ENCODE data around the gene TBCK. TPM values are rescaled to one million over a fixed set of nuclear protein-coding genes. Genes with fewer than 3 reads are reported as not detected.

The TBCK gene
- total RNA-seq, 4 donors from 2014 or later: 25.3 to 40.0 (median 37.2) TPM

DNA sequence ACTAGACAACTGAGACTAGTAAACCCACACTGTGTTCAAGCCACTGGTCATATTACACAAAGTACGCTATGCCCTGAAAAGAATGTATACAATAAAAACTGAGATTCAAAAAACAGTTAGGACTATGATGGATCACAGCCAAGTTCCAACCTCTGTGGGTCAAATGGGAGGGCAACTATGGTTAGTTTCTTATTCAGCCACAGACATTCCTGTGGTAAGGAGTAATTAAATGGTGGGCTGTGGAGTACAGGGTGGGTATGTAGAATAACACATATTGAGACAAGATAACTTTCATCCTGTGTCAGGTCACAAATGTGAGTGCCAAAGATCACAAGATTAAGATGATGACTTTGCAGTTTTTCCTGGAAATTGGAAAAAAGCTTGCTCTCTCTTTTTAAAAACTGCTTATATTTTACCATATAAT, 253.5 kb downstream of the TBCK start:
- no peak for ATAC-seq (ENCODE audit: low FRiP score)
- no peak for DNase-seq (ENCODE audit: low spot score)

DNA sequence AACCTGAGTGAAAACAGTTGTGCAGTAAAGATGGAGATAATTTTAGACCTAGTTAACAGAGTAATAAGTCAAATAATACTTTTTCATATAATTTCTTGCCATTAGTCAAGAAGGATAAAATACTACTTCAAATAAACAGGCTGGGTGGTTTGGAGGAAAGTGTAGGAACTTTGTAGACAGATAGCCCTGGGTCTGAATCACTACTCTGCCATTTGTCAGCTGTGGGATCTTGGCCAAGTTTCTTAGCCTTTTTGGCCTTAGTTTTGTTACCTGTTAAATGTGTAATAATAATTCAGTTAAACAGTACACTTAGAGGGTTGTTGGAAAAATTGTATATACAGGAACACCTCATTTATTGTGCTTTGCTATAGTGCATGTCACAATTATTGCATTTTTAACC, 257.1 kb downstream of the TBCK start:
- ATAC-seq (ENCODE audit: low FRiP score) (no peak), DNase-seq (ENCODE audit: low spot score) (no peak)
- TF ChIP-seq, protein P1, sequence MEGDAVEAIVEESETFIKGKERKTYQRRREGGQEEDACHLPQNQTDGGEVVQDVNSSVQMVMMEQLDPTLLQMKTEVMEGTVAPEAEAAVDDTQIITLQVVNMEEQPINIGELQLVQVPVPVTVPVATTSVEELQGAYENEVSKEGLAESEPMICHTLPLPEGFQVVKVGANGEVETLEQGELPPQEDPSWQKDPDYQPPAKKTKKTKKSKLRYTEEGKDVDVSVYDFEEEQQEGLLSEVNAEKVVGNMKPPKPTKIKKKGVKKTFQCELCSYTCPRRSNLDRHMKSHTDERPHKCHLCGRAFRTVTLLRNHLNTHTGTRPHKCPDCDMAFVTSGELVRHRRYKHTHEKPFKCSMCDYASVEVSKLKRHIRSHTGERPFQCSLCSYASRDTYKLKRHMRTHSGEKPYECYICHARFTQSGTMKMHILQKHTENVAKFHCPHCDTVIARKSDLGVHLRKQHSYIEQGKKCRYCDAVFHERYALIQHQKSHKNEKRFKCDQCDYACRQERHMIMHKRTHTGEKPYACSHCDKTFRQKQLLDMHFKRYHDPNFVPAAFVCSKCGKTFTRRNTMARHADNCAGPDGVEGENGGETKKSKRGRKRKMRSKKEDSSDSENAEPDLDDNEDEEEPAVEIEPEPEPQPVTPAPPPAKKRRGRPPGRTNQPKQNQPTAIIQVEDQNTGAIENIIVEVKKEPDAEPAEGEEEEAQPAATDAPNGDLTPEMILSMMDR (IDR thresholded peaks at IDR 0.05): no peak

More for the DNA sequence above, 253.5 kb downstream of the TBCK start:
- TF ChIP-seq, protein P1 (IDR thresholded peaks at IDR 0.05): no peak

DNA sequence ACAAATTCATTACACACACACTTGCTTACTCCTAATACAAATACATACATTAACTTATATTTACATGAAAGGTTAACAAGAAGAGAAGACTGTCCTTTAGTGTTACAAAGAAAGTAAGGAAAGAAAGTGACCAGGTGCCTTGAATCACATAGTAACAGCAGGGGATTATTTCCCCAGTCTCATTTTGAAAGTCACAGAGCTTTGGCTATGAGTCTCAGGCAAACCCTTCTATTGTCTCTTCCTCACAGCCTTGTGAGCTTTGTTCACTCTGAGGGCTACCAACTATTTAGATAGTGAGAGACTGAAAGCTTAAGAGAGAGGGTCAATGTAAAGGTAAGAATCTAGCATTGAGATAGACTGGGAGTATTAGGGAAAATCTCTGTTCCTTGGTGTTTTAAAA, 259.1 kb downstream of the TBCK start:
- TF ChIP-seq, protein P1 (IDR thresholded peaks at IDR 0.05): no peak
- no peak for ATAC-seq (ENCODE audit: low FRiP score)
- no peak for DNase-seq (ENCODE audit: low spot score)

DNA sequence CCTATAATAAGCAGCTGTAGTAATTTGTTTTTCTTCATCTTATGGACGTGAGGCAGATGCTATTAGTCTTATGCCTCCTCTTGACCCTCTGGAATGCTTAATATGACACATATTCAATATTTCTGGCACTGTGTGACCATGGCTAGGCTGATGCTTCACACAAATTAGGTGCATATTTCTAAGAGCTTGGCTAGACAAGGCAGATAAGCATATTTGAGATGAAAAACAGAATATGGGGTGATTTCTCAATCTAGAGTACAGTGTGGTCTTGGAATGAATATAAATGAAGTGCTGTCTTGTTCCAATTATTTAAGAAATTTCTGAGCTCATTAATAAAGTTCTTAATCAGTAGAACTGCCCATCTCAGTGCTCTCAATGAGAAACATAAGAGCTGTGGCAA, 264.5 kb downstream of the TBCK start:
- TF ChIP-seq, protein P1 (IDR thresholded peaks at IDR 0.05): no peak
- DNase-seq (ENCODE audit: low spot score) (no peak), ATAC-seq (ENCODE audit: low FRiP score) (peak; percentile 64)

DNA sequence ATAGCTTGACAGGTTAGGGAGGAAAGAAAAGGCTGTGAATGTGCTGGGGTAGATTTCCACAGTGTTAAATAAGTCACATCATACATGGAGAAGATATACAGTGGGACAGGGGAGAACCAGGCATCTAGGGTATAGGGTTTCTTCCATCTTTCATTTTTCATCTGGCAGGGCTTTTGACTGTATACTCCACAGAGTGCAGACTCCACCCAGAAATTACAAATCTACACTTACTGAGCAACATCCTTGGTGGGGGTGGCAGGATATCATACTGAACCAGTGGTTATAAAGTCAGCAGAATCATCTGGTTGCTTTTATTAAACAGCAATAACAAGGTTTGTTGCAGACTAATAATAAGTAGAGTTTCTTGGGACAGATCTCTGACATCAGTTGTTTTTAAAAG, 266.5 kb downstream of the TBCK start:
- TF ChIP-seq, protein P1 (IDR thresholded peaks at IDR 0.05): no peak
- DNase-seq (ENCODE audit: low spot score) (no peak), ATAC-seq (ENCODE audit: low FRiP score) (no peak)

DNA sequence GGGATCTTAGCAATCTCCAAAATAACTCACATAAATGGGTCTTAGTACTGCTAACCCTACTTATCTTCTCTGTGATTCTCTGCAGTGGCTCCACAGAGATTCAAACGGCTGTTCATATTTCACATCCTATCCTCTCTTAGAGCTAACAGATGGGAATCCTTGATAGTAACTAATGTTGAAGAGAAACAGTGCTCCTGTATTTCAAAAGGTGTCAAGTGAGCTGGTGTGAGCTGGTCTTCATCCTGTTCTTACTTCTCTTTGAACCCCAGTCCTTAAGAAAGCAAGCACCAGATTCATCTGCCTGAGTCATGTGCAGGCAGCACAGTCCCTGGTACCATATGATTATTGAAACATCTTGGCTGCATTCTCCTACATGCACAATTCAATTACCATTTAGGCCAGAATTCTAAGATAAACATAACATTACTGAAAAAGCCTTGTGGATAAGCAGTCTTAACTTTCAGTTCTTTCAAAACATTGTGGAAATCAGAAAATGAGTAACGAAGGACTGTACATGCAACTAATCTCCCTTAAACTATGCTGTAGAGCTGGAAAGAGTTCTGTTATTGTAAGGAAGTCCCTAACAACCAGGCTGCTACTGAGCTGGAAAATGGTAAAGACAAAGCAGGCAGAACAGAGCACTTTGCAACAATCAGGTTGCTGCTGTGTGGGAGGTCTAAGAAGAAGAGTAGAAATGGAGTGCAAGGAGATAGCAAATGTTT, 267.6 kb downstream of the TBCK start:
- DNase-seq (ENCODE audit: low spot score): no peak
- TF ChIP-seq, protein P1 (IDR thresholded peaks at IDR 0.05): no peak
- ATAC-seq (ENCODE audit: low FRiP score): peak; percentile 24

DNA sequence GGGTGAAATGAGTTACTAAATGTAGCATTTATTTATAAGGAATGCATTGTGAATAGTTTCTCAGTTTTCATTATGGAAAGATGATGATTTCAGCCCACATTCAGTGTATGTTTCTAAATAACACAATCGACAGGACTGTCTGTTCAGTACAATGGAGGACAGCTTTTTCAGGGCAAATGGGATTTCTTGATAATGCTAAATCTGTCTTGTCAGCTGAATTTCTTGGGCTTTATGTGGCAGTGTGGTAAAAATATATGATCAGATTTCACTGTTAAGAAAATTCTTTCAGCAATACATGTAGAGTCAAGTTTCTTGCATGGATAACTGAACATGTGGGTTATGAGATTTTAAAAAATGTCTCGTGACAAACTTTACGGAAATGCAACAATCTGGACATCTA, 269.9 kb downstream of the TBCK start:
- DNase-seq (ENCODE audit: low spot score) (no peak), ATAC-seq (ENCODE audit: low FRiP score) (no peak)
- TF ChIP-seq, protein P1 (IDR thresholded peaks at IDR 0.05): no peak
